Measurements from ENCODE around the gene HRC.
"Not testable (repeated sequence)": the region's sequence is repeated elsewhere in the genome, so short reads cannot be mapped to it uniquely, and the experiment has no call there.

HRC gene

GRCh38 chr19:49157445-49158224, 2.4 kb upstream of the HRC start, which contains the start of gene TRPM4:
TSS of gene TRPM4 (plus strand) at chr19:49157792. CDS start at chr19:49157867, 75 bp downstream.
- DNase-seq, result peak; percentile 37

- DNase-seq, result no peak
Measured at GRCh38 chr19:49155820-49156346, 687 bp upstream of the HRC start.

DNA sequence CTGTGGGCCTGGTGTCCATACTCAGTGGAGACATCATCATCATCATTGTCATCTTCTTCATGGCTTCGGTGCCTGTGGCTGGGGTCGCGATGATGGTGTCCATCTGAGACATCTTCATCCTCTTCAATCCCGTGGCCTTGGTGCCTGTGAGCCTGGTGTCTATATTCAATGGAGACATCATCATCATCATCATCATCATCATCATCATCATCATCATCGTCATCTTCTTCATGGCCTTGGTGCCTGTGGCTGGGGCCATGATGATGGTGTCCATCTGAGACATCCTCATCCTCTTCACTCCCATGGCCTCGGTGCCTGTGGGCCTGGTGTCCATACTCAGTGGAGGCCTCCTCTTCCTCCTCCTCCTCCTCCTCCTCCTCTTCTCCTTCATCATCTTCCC, 917 bp downstream of the HRC start:
- DNase-seq, result no peak

DNA sequence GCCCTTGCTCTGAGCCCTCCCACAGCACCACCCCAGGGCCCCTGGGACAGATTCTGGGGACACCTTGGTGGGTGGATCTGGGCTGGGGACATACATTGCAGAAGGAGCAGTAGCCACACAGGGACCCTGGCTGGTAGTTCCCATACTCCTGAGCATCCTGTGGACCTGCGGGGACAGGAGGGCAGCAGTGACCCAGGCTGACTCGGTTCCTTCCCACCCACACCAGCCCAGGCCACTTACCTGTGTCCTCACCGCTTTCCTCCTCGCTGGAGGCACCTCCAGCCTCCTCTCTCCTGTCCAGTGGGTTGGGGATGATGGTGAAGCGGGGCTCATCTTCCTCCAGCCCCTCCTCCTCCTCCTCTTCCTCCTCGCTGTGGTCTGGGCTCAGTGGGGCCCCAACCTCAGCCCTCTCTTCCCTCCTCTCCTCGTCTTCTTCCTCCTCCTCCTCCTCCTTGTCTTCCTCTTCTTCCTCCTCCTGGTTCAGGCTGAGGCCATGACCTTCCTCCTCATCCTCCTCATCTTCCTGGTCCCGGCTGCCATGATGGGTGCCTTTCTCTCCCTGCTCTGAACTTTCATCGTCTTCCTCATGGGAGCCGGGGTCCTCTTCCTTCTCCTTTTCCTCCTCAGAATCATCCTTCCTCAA, 1.9 kb downstream of the HRC start:
- no peak for DNase-seq

- no peak for DNase-seq
Measured at GRCh38 chr19:49152119-49152550, 3.1 kb downstream of the HRC start.

DNA sequence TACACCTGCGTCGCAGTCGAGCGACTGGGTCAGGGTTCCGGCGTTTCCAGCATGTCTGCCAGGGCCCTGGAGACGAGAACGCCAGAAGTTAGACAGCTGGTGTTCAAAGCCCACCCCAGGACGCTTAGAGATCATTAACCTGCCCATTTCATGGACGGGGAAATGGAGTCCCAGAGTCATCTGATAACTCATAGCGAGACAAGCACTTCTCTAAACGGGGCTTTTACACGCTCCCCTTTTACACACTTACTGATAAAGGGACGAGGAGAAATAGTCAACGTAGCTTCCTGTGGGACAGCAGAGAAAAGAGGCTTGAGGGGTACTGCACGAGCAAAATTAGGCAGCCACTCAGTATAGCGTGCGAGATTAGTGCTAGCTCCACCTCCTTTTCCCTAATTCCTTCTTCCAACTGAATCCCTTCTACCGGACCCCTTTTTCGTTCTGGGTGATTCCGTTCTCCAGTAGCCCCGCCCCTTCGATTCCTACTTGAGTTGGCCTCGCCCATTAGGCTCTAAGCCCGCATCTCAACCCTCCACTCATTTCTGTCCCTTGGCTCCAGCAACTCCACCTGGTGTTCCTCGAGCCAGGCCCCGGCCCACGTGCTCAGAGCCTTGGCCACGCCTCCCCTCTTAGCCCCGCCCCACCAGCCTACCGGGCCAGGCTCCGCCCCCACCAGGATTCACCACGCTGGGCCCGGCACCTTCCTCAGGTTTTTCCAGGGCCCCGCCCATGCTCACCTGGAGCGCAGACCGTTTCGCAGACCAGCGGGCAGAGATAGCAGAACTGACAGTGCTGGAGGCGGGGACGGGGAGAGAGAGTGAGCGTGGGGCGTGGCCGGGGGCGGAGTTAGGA, 3.7 kb downstream of the HRC start:
- DNase-seq, result peak; percentile 29

GRCh38 chr19:49150944-49151243, 4.3 kb downstream of the HRC start:
- DNase-seq, result no peak

DNA sequence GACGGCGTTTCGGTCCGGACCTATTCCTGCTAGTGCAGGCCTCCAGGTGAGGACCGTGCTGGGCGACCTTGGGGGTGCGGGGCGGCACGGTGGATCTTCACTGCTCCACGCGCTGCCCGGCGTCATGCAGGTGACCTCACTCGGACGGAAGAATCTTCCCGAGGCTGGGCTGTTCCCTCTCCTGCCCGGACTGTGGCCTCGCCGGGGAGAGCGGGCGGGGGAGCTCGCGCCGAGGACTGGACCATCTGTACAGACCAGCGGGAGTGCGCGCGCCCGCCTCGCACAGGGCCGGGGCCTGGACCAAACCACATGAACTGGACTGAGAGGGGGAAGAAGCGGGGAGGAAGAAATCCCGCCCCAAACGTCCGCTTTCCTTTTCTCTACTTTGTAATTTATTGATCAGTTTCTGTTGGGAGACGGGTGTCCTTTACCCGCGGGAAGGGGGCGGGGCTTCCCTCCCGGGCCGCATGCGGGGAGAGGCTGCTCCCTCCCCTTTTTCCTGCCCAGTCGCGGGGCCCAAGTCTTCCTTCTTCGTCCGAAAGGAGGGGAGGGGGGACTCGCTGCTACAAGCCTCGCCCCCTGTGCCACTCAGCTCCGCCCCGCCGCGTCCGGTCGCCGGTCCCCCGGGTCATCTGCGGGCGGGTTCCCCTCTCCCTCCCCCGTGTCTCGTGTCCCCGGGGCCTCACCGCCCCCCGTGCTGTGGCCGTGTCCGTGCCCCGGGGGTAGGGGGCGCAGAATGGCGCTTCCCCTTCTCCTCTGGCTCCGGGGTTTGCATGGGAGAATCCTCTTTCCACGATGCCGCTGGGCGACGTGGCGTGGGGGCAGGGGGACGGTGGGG, 4.9 kb downstream of the HRC start:
- peak; percentile 13 for DNase-seq

- no peak for DNase-seq
Measured at GRCh38 chr19:49149652-49150105, 5.5 kb downstream of the HRC start.

DNA sequence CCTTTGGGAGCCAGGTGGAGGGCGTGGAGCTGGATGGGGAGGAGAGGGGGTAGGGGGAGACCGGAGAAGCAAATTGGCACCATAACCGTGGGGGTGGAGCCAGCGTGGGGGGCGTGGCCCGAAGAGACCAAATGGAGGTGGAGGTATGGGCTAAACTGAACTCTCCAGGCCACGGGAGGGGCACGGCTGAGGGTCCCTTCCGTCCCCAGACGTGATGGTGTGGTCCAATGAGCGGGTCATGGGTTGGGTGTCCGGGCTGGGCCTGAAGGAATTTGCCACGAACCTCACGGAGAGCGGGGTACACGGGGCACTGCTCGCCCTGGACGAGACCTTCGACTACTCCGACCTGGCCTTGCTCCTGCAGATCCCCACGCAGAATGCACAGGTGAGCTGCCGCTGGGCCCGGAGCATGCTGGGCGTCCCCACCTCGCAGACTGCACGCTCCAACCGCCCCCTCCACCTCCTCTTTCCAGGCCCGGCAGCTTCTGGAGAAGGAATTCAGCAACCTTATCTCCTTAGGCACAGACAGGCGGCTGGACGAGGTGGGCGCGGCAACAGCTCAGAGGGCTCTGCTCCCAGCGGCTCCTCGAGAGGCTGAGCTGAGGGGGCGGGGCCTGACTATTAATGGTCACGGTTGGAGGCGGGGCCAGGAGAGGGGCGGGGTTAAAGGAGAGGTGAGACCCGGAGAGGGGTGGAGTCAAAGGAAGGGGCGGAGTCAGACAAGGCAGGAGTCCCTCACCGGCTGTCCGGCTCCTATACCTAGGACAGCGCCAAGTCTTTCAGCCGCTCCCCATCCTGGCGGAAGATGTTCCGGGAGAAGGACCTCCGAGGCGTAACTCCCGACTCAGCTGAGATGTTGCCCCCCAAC, 6.2 kb downstream of the HRC start:
- peak; percentile 77 for DNase-seq

GRCh38 chr19:49148044-49148682, 7.0 kb downstream of the HRC start:
- no peak for DNase-seq

GRCh38 chr19:49146408-49146770, 8.8 kb downstream of the HRC start:
- DNase-seq, result not testable (repeated sequence)

- peak; percentile 66 for DNase-seq
Measured at GRCh38 chr19:49145573-49146407, 9.4 kb downstream of the HRC start.

- peak; percentile 67 for DNase-seq
Measured at GRCh38 chr19:49142866-49143335, 12.3 kb downstream of the HRC start.

DNA sequence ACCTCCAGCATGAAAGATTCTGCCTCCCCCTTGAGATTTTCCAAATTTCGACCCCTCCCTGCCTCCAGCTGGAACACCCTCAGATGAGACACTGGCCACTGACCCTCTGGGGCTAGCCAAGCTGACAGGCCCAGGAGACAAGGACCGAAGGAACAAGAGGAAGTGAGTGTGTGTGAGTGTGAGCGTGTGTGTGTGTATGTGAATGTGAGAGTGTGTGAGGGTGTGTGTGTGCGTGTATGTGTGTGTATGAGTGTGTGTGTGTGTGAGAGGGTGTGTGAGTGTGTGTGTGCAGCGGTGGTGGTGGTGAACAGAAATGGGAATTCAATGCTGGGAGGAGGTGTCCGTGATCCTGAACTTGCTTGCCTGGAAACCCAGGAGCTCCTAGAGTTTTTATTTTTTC, 13.8 kb downstream of the HRC start:
- no peak for DNase-seq

DNA sequence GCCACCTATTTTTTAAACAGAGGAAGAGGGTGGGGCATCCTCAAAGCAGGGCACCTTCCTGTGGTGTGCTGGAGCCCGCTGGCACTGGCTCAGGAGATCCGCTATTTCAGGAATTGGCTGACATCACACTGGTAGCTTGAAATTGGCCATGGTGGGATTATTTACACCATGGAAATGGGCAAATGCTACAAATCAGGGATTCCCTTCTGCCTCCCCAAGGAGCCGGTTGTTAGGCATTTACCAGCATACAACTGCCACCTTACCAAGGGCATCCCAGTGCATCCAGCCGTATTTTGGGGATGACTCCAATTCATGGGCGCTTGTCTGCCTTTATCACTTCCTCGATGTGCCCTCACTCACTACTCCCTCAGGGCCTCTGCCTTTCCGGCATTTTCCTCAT, 14.2 kb downstream of the HRC start:
- no peak for DNase-seq

DNA sequence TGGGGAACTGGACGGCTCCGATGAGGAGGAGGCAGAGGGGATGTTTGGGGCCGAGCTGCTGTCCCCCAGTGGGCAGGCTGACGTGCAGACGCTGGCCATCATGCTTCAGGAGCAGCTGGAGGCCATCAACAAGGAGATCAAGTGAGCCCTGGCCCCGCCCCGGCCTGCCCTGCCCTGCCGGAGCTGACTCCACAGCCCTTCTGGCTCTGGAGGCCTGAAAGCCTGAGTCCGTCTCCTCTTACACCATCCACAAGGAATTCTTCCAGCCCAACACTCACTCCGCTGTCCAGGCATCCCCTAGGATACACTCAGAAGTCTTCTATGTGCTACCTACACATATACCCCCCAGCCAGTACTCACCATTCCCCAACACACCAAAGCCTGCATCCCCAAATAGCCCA, 18.4 kb downstream of the HRC start:
- DNase-seq, result no peak

GRCh38 chr19:49135686-49136085, 19.5 kb downstream of the HRC start:
- DNase-seq, result no peak

- peak; percentile 19 for DNase-seq
Measured at GRCh38 chr19:49133621-49134454, 21.4 kb downstream of the HRC start.

Data from stimulated activated naive CD4-positive, alpha-beta T cell treated with Interleukin-2 at 50 U/mL for 16 hours (primary cell).